ENCODE results near the gene FAM193B. TPM values are rescaled to one million over a fixed set of nuclear protein-coding genes. Genes with fewer than 3 reads are reported as not detected.
"Not testable (repeated sequence)": the region's sequence is repeated elsewhere in the genome, so short reads cannot be mapped to it uniquely, and the experiment has no call there.

Gene FAM193B
- total RNA-seq, 1 donor from 2014 or later = 10.7 TPM

GRCh38 chr5:177537389-177538361, 16.7 kb downstream of the FAM193B start:
- DNase-seq (ENCODE audit: low read depth, low spot score) = peak; percentile 57

- no peak for DNase-seq (ENCODE audit: low read depth, low spot score)
These were observed 18.0 kb downstream of the FAM193B start for GRCh38 chr5:177536386-177536785.

- no peak for DNase-seq (ENCODE audit: low read depth, low spot score)
These were observed 19.2 kb downstream of the FAM193B start for GRCh38 chr5:177535125-177535524.

GRCh38 chr5:177534433-177534832, 19.9 kb downstream of the FAM193B start:
- not testable (repeated sequence) for DNase-seq (ENCODE audit: low read depth, low spot score)

GRCh38 chr5:177531209-177531940, 23.0 kb downstream of the FAM193B start:
- DNase-seq (ENCODE audit: low read depth, low spot score) = no peak

- DNase-seq (ENCODE audit: low read depth, low spot score) = no peak
These were observed 23.7 kb downstream of the FAM193B start for GRCh38 chr5:177530638-177531037.

- DNase-seq (ENCODE audit: low read depth, low spot score) = no peak
These were observed 24.8 kb downstream of the FAM193B start for GRCh38 chr5:177529247-177530203.

GRCh38 chr5:177528631-177529030, 25.7 kb downstream of the FAM193B start:
- no peak for DNase-seq (ENCODE audit: low read depth, low spot score)

- DNase-seq (ENCODE audit: low read depth, low spot score) = no peak
These were observed 26.8 kb downstream of the FAM193B start for GRCh38 chr5:177527595-177527994.

- no peak for DNase-seq (ENCODE audit: low read depth, low spot score)
These were observed 27.6 kb downstream of the FAM193B start for GRCh38 chr5:177526791-177527190.

- DNase-seq (ENCODE audit: low read depth, low spot score) = no peak
These were observed 28.2 kb downstream of the FAM193B start for GRCh38 chr5:177526191-177526590.

GRCh38 chr5:177524941-177525655, 29.3 kb downstream of the FAM193B start:
- DNase-seq (ENCODE audit: low read depth, low spot score) = no peak

- no peak for DNase-seq (ENCODE audit: low read depth, low spot score)
These were observed 29.8 kb downstream of the FAM193B start for GRCh38 chr5:177524539-177524900.

GRCh38 chr5:177523711-177524538, 30.4 kb downstream of the FAM193B start:
- no peak for DNase-seq (ENCODE audit: low read depth, low spot score)

GRCh38 chr5:177520916-177521513, 33.3 kb downstream of the FAM193B start:
- DNase-seq (ENCODE audit: low read depth, low spot score) = no peak

- DNase-seq (ENCODE audit: low read depth, low spot score) = no peak
These were observed 34.1 kb downstream of the FAM193B start for GRCh38 chr5:177520271-177520670.

GRCh38 chr5:177519463-177520235, 34.7 kb downstream of the FAM193B start:
- DNase-seq (ENCODE audit: low read depth, low spot score) = no peak
